PFSK-1 (cell line): ENCODE results near the gene NSMCE1.

Experiments
- FOXP2 ChIP-seq: optimal IDR thresholded peaks from 2 replicates; pipeline ENCODE3; 2011; ENCODE audit warnings: borderline replicate concordance, control low read depth, inconsistent platforms; ENCODE audit not compliant: insufficient read depth; ENCODE audit errors: extremely low read length, extremely low read depth
- POLR2AphosphoS5 ChIP-seq: IDR thresholded peaks from 2 replicates; pipeline ENCODE4 v1.6.1; 2012; ENCODE audit warnings: low read depth, mild to moderate bottlenecking, control low read depth, low read length, moderate library complexity
- SIN3A ChIP-seq: IDR thresholded peaks from 2 replicates; pipeline ENCODE4 v1.6.1; 2012; ENCODE audit warnings: mild to moderate bottlenecking, low read length, moderate library complexity, borderline replicate concordance; ENCODE audit not compliant: insufficient read depth
- TAF1 ChIP-seq: IDR thresholded peaks from 2 replicates; pipeline ENCODE4 v1.6.1; 2012; ENCODE audit warnings: low read length, control low read depth, borderline replicate concordance; ENCODE audit not compliant: insufficient read depth
- TF ChIP-seq, protein P1 (sequence below), 2 experiments: IDR thresholded peaks; 2 replicates each; pipeline versions ENCODE4 v1.6.1 to v1.8.0; 2011 to 2012; ENCODE audit warnings: low read depth in 2 of 2, low read length in 2 of 2, control low read depth in 1 of 2, inconsistent platforms in 1 of 2, mild to moderate bottlenecking in 1 of 2, moderate library complexity in 1 of 2; ENCODE audit not compliant: insufficient read depth in 1 of 2

NSMCE1 gene

DNA sequence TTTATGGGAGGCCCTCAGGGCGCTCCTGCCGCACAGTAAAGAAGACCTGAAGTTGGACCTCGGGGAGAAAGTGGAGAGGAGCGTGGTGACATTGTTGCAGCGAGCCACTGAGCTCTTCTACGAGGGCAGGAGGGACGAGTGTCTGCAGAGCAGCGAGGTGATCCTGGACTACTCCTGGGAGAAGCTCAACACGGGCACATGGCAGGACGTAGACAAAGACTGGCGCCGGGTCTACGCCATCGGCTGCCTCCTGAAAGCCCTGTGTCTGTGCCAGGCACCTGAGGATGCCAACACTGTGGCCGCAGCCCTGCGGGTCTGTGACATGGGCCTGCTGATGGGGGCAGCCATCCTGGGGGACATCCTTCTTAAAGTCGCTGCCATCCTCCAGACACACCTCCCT lies 58.4 kb downstream of the NSMCE1 start:
- no peak for TF ChIP-seq SIN3A
- TF ChIP-seq, protein P1, sequence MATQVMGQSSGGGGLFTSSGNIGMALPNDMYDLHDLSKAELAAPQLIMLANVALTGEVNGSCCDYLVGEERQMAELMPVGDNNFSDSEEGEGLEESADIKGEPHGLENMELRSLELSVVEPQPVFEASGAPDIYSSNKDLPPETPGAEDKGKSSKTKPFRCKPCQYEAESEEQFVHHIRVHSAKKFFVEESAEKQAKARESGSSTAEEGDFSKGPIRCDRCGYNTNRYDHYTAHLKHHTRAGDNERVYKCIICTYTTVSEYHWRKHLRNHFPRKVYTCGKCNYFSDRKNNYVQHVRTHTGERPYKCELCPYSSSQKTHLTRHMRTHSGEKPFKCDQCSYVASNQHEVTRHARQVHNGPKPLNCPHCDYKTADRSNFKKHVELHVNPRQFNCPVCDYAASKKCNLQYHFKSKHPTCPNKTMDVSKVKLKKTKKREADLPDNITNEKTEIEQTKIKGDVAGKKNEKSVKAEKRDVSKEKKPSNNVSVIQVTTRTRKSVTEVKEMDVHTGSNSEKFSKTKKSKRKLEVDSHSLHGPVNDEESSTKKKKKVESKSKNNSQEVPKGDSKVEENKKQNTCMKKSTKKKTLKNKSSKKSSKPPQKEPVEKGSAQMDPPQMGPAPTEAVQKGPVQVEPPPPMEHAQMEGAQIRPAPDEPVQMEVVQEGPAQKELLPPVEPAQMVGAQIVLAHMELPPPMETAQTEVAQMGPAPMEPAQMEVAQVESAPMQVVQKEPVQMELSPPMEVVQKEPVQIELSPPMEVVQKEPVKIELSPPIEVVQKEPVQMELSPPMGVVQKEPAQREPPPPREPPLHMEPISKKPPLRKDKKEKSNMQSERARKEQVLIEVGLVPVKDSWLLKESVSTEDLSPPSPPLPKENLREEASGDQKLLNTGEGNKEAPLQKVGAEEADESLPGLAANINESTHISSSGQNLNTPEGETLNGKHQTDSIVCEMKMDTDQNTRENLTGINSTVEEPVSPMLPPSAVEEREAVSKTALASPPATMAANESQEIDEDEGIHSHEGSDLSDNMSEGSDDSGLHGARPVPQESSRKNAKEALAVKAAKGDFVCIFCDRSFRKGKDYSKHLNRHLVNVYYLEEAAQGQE (IDR thresholded peaks at IDR 0.05; ENCODE audit: insufficient read depth in 1 of 2, low read depth in 2 of 2, low read length in 2 of 2) = no peak
- TF ChIP-seq POLR2AphosphoS5 = no peak
- TF ChIP-seq TAF1 = no peak
- no peak for TF ChIP-seq FOXP2

GRCh38 chr16:27209591-27209990 lies 59.0 kb downstream of the NSMCE1 start:
- TF ChIP-seq POLR2AphosphoS5 (no peak), SIN3A (no peak)

DNA sequence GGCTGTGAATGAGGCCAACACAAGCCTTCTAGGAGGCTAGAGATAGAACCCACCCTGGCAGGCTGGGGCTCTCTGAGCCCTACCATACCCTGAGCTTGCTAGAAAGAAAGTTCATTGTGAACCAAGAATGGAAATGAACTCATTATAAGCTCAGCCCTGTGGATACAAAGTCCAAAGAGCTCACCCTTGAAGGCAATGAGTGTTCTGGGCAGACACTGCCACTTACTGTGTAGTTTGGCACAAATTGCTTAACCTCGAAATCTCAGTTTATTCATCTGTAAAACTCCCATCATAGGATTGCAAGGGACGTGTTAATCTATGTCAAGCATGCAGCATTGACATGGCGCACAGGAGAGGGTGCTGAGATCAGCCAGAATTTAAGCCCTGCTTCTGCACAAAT lies 59.8 kb downstream of the NSMCE1 start:
- no peak for TF ChIP-seq SIN3A
- TF ChIP-seq POLR2AphosphoS5 = no peak
- no peak for TF ChIP-seq TAF1
- TF ChIP-seq FOXP2 = no peak
- TF ChIP-seq, protein P1 (IDR thresholded peaks at IDR 0.05; ENCODE audit: insufficient read depth in 1 of 2, low read depth in 2 of 2, low read length in 2 of 2) = no peak

- TF ChIP-seq POLR2AphosphoS5 (no peak), FOXP2 (no peak), TAF1 (no peak), SIN3A (no peak)
- TF ChIP-seq, protein P1 (IDR thresholded peaks at IDR 0.05; ENCODE audit: insufficient read depth in 1 of 2, low read depth in 2 of 2, low read length in 2 of 2) = no peak
These were observed 60.4 kb downstream of the NSMCE1 start for GRCh38 chr16:27208081-27208680.

- no peak for TF ChIP-seq POLR2AphosphoS5
- TF ChIP-seq FOXP2 = no peak
- TF ChIP-seq, protein P1 (IDR thresholded peaks at IDR 0.05; ENCODE audit: insufficient read depth in 1 of 2, low read depth in 2 of 2, low read length in 2 of 2) = no peak
- no peak for TF ChIP-seq SIN3A
- TF ChIP-seq TAF1 = no peak
These were observed 63.0 kb downstream of the NSMCE1 start for GRCh38 chr16:27205423-27206065.
